ENCODE data around the gene GTF2H1.
A peak's percentile ranks its signal among the peaks of the same experiment; 100 is the strongest.

GTF2H1 gene

DNA sequence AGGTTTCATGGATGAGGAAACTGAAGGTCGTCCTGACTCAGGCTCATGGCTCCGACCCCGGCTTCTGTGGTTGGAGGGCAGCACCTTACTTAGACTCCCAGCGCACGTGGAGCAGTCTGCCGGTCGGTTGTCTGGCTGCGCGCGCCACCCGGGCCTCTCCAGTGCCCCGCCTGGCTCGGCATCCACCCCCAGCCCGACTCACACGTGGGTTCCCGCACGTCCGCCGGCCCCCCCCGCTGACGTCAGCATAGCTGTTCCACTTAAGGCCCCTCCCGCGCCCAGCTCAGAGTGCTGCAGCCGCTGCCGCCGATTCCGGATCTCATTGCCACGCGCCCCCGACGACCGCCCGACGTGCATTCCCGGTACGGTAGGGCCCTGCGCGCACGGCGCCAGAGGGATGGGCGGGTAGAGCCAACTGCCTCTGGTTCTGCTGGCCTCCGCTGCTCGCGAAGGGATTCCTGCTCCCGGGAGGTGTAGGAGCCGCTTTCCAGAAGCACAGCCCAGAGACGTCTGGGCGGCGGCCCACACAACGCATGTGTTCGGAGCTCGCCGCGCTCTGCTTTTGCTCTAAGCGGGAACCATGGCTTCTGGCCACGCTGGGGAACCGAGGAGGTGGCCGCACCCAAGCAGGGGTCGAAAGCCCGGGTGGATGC lies 72.0 kb downstream of the GTF2H1 start, which contains the start of gene LDHA (continued):
- TF ChIP-seq, protein P1, sequence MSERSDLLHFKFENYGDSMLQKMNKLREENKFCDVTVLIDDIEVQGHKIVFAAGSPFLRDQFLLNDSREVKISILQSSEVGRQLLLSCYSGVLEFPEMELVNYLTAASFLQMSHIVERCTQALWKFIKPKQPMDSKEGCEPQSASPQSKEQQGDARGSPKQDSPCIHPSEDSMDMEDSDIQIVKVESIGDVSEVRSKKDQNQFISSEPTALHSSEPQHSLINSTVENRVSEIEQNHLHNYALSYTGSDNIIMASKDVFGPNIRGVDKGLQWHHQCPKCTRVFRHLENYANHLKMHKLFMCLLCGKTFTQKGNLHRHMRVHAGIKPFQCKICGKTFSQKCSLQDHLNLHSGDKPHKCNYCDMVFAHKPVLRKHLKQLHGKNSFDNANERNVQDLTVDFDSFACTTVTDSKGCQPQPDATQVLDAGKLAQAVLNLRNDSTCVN (tag by site-specific recombination; optimal IDR thresholded peaks at IDR 0.05), result peak; percentile 96
- peak; percentile 81 for TF ChIP-seq ZBTB21 (tag by site-specific recombination; IDR thresholded peaks at IDR 0.05)
- TF ChIP-seq TRIM28 (IDR thresholded peaks at IDR 0.05; ENCODE audit: borderline replicate concordance, low read length), result no peak
- peak; percentile 79 for TF ChIP-seq ZNF394 (tag by site-specific recombination; IDR thresholded peaks at IDR 0.05; ENCODE audit: borderline replicate concordance)
- peak; percentile 87 for TF ChIP-seq ATF2 (tag by site-specific recombination; IDR thresholded peaks at IDR 0.05; ENCODE audit: low read depth)
- 0 out of 2 replicates have a peak, but pooled peaks have one; percentile 13 for TF ChIP-seq MYNN (tag by site-specific recombination; IDR thresholded peaks at IDR 0.05; ENCODE audit: borderline replicate concordance)
- peak; percentile 89 for TF ChIP-seq GLIS2 (tag by site-specific recombination; IDR thresholded peaks at IDR 0.05)
- peak; percentile 45; the same call in 1 of the 2 replicates for TF ChIP-seq PRDM10 (tag by site-specific recombination; IDR thresholded peaks at IDR 0.05)
- peak; percentile 82 for TF ChIP-seq ZNF2 (tag by site-specific recombination; IDR thresholded peaks at IDR 0.05)
- no peak for TF ChIP-seq ZNF488 (tag by site-specific recombination; IDR thresholded peaks at IDR 0.05)
- TF ChIP-seq ZFP37 (tag by site-specific recombination; IDR thresholded peaks at IDR 0.05), result peak; percentile 86
- TF ChIP-seq SP2 (tag by site-specific recombination; IDR thresholded peaks at IDR 0.05), result peak; percentile 55
- TF ChIP-seq, protein P2, sequence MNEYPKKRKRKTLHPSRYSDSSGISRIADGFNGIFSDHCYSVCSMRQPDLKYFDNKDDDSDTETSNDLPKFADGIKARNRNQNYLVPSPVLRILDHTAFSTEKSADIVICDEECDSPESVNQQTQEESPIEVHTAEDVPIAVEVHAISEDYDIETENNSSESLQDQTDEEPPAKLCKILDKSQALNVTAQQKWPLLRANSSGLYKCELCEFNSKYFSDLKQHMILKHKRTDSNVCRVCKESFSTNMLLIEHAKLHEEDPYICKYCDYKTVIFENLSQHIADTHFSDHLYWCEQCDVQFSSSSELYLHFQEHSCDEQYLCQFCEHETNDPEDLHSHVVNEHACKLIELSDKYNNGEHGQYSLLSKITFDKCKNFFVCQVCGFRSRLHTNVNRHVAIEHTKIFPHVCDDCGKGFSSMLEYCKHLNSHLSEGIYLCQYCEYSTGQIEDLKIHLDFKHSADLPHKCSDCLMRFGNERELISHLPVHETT (tag by site-specific recombination; IDR thresholded peaks at IDR 0.05), result peak; percentile 53; the same call in 1 of the 2 replicates
- no peak for TF ChIP-seq ZNF211 (tag by site-specific recombination; IDR thresholded peaks at IDR 0.05; ENCODE audit: low read depth)
- peak; percentile 100 for TF ChIP-seq ZNF777 (tag by site-specific recombination; IDR thresholded peaks at IDR 0.05; ENCODE audit: borderline replicate concordance)
- TF ChIP-seq ZNF629 (tag by site-specific recombination; IDR thresholded peaks at IDR 0.05), result peak; percentile 92
- peak; percentile 84 for TF ChIP-seq ZXDB (tag by site-specific recombination; IDR thresholded peaks at IDR 0.05)
- TF ChIP-seq ZNF501 (tag by site-specific recombination; IDR thresholded peaks at IDR 0.05), result peak; percentile 96
- TF ChIP-seq, protein P3, sequence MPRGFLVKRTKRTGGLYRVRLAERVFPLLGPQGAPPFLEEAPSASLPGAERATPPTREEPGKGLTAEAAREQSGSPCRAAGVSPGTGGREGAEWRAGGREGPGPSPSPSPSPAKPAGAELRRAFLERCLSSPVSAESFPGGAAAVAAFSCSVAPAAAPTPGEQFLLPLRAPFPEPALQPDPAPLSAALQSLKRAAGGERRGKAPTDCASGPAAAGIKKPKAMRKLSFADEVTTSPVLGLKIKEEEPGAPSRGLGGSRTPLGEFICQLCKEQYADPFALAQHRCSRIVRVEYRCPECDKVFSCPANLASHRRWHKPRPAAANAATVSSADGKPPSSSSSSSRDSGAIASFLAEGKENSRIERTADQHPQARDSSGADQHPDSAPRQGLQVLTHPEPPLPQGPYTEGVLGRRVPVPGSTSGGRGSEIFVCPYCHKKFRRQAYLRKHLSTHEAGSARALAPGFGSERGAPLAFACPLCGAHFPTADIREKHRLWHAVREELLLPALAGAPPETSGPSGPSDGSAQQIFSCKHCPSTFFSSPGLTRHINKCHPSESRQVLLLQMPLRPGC (tag by site-specific recombination; IDR thresholded peaks at IDR 0.05), result peak; percentile 46; the same call in 1 of the 2 replicates
- peak; percentile 55; the same call in 1 of the 2 replicates for TF ChIP-seq ZBTB44 (tag by site-specific recombination; IDR thresholded peaks at IDR 0.05)
- TF ChIP-seq GLIS1 (tag by site-specific recombination; IDR thresholded peaks at IDR 0.05), result peak; percentile 67; the same call in 1 of the 2 replicates
- TF ChIP-seq ZBTB7A (tag by site-specific recombination; IDR thresholded peaks at IDR 0.05; ENCODE audit: low read depth), result 0 out of 2 replicates have a peak, but pooled peaks have one; percentile 13
- TF ChIP-seq HOXD13 (CRISPR knock-in tag; IDR thresholded peaks at IDR 0.05; ENCODE audit: borderline replicate concordance), result 0 out of 2 replicates have a peak, but pooled peaks have one; percentile 8
- TF ChIP-seq BCL11B (tag by site-specific recombination; IDR thresholded peaks at IDR 0.05; ENCODE audit: low read depth), result no peak
- no peak for TF ChIP-seq RBAK (tag by site-specific recombination; IDR thresholded peaks at IDR 0.05)
- peak; percentile 41; the same call in 1 of the 2 replicates for TF ChIP-seq ZNF146 (tag by site-specific recombination; IDR thresholded peaks at IDR 0.05)

Data from HEK293 (cell line).